Erythroblast (primary cell): ENCODE results near the gene EXO1.

Source experiments
- GATA1 ChIP-seq: IDR thresholded peaks from 2 replicates; pipeline ENCODE4 v1.6.1; 2011; ENCODE audit warnings: low read depth, mild to moderate bottlenecking, control low read depth, low read length, moderate library complexity
- POLR2A ChIP-seq: IDR thresholded peaks from 2 replicates; pipeline ENCODE4 v1.6.1; 2011; ENCODE audit warnings: mild to moderate bottlenecking, low read length

- TF ChIP-seq POLR2A (no peak), GATA1 (no peak)
Observed at GRCh38 chr1:241841691-241842090, 6.3 kb upstream of the EXO1 start.
